K562 (cell line): ENCODE measurements around the gene RABL6. TPM values are rescaled to one million over a fixed set of nuclear protein-coding genes. Genes with fewer than 3 reads are reported as not detected.

Source experiments
- CBX1 ChIP-seq: sonication (generic); IDR thresholded peaks from 2 replicates; pipeline ENCODE4 v1.6.1; 2016; ENCODE audit warnings: antibody characterized with exemption, low read depth, mild to moderate bottlenecking
- EP400 ChIP-seq: fragments of 450-650 bp; IDR thresholded peaks from 2 replicates; pipeline ENCODE4 v1.6.1; 2017; ENCODE audit warnings: antibody characterized with exemption, mild to moderate bottlenecking, moderate library complexity
- ERF ChIP-seq: fragments of 450-650 bp; formaldehyde crosslinking; IDR thresholded peaks from 2 replicates; pipeline ENCODE4 v1.4.0; 2020; ENCODE audit warnings: mild to moderate bottlenecking, mixed read lengths
- GABPB1 ChIP-seq: sonication (generic); formaldehyde crosslinking; IDR thresholded peaks from 2 replicates; pipeline ENCODE4 v1.8.0; 2022; ENCODE audit warnings: mild to moderate bottlenecking, missing genetic modification reagents
- MTA1 ChIP-seq: fragments of 450-650 bp; IDR thresholded peaks from 2 replicates; pipeline ENCODE4 v1.6.1; 2017; ENCODE audit warnings: borderline replicate concordance
- NKRF ChIP-seq: fragments of 450-650 bp; IDR thresholded peaks from 2 replicates; pipeline ENCODE4 v1.6.1; 2016; ENCODE audit warnings: borderline replicate concordance
- SMAD1 ChIP-seq: fragments of 150-350 bp; IDR thresholded peaks from 2 replicates; pipeline ENCODE4 v1.6.1; 2014; ENCODE audit warnings: low read length, low read depth; ENCODE audit not compliant: partially characterized antibody
- SMARCA5 ChIP-seq: fragments of 450-650 bp; IDR thresholded peaks from 2 replicates; pipeline ENCODE4 v1.6.1; 2016
- polyA plus RNA-seq, 8 experiments: library from polyadenylated mRNA; depleted of rRNA in 4 of 8; stranded (reverse) in 5 of 8; unstranded in 3 of 8; fragments of >200 nt; fragmentation: Nextera tagmentation in 2 of 8; fragmentation: Illumina TruSeq in 1 of 8; extraction: Ambion mirVana in 2 of 8; extraction: Trizol in 1 of 8; gene quantifications; 2 replicates each; pipeline versions ENCODE4 v1.2.1 to v1.2.3, GENCODE V29; 2011 to 2014; ENCODE audit warnings: inconsistent platforms in 1 of 8, missing spikeins in 1 of 8
- total RNA-seq, 7 experiments: library from RNA; depleted of rRNA in 6 of 7; stranded (reverse); fragments of >200 nt in 6 of 7; fragmentation: Illumina TruSeq in 2 of 7; extraction: Trizol in 2 of 7; gene quantifications; 2 replicates each; pipeline versions ENCODE4 v1.2.1 to v1.2.3, GENCODE V29; 2011 to 2021; ENCODE audit warnings: low replicate concordance in 1 of 7
- TF ChIP-seq, protein P1 (sequence below), 3 experiments: fragments of 200-800 bp in 1 of 3; fragments of 250-450 bp in 1 of 3; fragments of 450-650 bp in 1 of 3; sonication (Bioruptor Pico) in 1 of 3; sonication (Bioruptor generic) in 1 of 3; formaldehyde crosslinking in 1 of 3; IDR thresholded peaks; 2 replicates each; pipeline versions ENCODE4 v1.6.1 to v1.8.0; 2016 to 2022; ENCODE audit warnings: mild to moderate bottlenecking in 2 of 3, missing genetic modification characterization in 2 of 3, missing compliant biosample characterization in 1 of 3, moderate library complexity in 1 of 3
- TF ChIP-seq, protein P2 (sequence below), 2 experiments: fragments of 250-450 bp in 1 of 2; fragments of 450-650 bp in 1 of 2; sonication (Bioruptor Pico) in 1 of 2; IDR thresholded peaks; 2 replicates each; pipeline versions ENCODE4 v1.6.1 to v1.8.0; 2016 to 2021; ENCODE audit warnings: mild to moderate bottlenecking in 2 of 2, moderate library complexity in 2 of 2, missing compliant biosample characterization in 1 of 2, missing genetic modification characterization in 1 of 2
- TF ChIP-seq, protein P3 (sequence below): fragments of 250-450 bp; sonication (Bioruptor Pico); IDR thresholded peaks from 2 replicates; pipeline ENCODE4 v1.4.0; 2020

The RABL6 gene
- total and polyA plus RNA-seq, 9 of the 15 experiments (the other 6 are each of a cell fraction or from before 2014, with no cell fraction given), result 5.6 to 181 (median 84.5) TPM

GRCh38 chr9:136791516-136792276 lies 16.1 kb upstream of the RABL6 start (continued):
- TF ChIP-seq, protein P1, sequence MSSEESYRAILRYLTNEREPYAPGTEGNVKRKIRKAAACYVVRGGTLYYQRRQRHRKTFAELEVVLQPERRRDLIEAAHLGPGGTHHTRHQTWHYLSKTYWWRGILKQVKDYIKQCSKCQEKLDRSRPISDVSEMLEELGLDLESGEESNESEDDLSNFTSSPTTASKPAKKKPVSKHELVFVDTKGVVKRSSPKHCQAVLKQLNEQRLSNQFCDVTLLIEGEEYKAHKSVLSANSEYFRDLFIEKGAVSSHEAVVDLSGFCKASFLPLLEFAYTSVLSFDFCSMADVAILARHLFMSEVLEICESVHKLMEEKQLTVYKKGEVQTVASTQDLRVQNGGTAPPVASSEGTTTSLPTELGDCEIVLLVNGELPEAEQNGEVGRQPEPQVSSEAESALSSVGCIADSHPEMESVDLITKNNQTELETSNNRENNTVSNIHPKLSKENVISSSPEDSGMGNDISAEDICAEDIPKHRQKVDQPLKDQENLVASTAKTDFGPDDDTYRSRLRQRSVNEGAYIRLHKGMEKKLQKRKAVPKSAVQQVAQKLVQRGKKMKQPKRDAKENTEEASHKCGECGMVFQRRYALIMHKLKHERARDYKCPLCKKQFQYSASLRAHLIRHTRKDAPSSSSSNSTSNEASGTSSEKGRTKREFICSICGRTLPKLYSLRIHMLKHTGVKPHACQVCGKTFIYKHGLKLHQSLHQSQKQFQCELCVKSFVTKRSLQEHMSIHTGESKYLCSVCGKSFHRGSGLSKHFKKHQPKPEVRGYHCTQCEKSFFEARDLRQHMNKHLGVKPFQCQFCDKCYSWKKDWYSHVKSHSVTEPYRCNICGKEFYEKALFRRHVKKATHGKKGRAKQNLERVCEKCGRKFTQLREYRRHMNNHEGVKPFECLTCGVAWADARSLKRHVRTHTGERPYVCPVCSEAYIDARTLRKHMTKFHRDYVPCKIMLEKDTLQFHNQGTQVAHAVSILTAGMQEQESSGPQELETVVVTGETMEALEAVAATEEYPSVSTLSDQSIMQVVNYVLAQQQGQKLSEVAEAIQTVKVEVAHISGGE (CRISPR knock-in tag; IDR thresholded peaks at IDR 0.05), result peak in 1 of 3 experiments; percentile 43; a peak in 1 of 6 replicates
- TF ChIP-seq CBX1, result peak; percentile 24; the same call in 1 of the 2 replicates
- 0 out of 2 replicates have a peak, but pooled peaks have one; percentile 58 for TF ChIP-seq MTA1
- peak; percentile 47; the same call in 1 of the 2 replicates for TF ChIP-seq EP400
- peak; percentile 90 for TF ChIP-seq SMARCA5
- peak; percentile 48; the same call in 1 of the 2 replicates for TF ChIP-seq GABPB1 (CRISPR knock-in tag)
- TF ChIP-seq SMAD1, result no peak
- no peak for TF ChIP-seq ERF (CRISPR knock-in tag)
- TF ChIP-seq, protein P2, sequence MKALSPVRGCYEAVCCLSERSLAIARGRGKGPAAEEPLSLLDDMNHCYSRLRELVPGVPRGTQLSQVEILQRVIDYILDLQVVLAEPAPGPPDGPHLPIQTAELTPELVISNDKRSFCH (CRISPR knock-in tag; IDR thresholded peaks at IDR 0.05), result no peak
- TF ChIP-seq, protein P2 (tag; IDR thresholded peaks at IDR 0.05), result no peak
- peak; percentile 81; the same call in 1 of the 2 replicates for TF ChIP-seq NKRF
- TF ChIP-seq, protein P3, sequence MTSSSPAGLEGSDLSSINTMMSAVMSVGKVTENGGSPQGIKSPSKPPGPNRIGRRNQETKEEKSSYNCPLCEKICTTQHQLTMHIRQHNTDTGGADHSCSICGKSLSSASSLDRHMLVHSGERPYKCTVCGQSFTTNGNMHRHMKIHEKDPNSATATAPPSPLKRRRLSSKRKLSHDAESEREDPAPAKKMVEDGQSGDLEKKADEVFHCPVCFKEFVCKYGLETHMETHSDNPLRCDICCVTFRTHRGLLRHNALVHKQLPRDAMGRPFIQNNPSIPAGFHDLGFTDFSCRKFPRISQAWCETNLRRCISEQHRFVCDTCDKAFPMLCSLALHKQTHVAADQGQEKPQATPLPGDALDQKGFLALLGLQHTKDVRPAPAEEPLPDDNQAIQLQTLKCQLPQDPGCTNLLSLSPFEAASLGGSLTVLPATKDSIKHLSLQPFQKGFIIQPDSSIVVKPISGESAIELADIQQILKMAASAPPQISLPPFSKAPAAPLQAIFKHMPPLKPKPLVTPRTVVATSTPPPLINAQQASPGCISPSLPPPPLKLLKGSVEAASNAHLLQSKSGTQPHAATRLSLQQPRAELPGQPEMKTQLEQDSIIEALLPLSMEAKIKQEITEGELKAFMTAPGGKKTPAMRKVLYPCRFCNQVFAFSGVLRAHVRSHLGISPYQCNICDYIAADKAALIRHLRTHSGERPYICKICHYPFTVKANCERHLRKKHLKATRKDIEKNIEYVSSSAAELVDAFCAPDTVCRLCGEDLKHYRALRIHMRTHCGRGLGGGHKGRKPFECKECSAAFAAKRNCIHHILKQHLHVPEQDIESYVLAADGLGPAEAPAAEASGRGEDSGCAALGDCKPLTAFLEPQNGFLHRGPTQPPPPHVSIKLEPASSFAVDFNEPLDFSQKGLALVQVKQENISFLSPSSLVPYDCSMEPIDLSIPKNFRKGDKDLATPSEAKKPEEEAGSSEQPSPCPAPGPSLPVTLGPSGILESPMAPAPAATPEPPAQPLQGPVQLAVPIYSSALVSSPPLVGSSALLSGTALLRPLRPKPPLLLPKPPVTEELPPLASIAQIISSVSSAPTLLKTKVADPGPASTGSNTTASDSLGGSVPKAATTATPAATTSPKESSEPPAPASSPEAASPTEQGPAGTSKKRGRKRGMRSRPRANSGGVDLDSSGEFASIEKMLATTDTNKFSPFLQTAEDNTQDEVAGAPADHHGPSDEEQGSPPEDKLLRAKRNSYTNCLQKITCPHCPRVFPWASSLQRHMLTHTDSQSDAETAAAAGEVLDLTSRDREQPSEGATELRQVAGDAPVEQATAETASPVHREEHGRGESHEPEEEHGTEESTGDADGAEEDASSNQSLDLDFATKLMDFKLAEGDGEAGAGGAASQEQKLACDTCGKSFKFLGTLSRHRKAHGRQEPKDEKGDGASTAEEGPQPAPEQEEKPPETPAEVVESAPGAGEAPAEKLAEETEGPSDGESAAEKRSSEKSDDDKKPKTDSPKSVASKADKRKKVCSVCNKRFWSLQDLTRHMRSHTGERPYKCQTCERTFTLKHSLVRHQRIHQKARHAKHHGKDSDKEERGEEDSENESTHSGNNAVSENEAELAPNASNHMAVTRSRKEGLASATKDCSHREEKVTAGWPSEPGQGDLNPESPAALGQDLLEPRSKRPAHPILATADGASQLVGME, result peak; percentile 36; the same call in 1 of the 2 replicates
